Stimulated activated CD8-positive, alpha-beta memory T cell treated with anti-CD3 and anti-CD28 coated beads, Interleukin-12 subunit alpha, Interleukin-12 subunit beta, amount 100 ng/mL, for 1 hour (primary cell): Measurements from ENCODE around the gene SRCIN1.

Source experiments
- DNase-seq: peaks from one replicate; pipeline ENCODE4 v3.0.0-alpha.2; 2020; ENCODE audit warnings: low read depth

Gene SRCIN1

DNA sequence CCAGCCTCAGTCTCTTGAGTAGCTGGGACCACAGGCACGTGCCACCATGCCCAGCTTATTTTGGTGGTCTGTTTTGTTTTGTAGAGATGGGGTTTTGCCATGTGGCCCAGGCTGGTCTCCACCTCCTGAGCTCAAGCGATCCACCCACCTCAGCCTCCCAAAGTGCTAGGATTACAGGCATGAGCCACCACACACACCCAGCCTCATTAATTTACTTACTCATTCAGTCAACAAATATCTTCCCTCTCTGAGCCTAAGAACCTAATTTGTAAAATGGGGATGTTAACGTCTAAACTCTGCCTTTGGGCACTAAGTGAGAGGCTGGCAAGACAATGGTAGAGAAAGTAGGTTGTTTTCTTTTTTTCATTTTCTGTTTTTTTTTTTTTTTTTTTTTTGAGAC, 22.6 kb downstream of the SRCIN1 start:
- no peak for DNase-seq

DNA sequence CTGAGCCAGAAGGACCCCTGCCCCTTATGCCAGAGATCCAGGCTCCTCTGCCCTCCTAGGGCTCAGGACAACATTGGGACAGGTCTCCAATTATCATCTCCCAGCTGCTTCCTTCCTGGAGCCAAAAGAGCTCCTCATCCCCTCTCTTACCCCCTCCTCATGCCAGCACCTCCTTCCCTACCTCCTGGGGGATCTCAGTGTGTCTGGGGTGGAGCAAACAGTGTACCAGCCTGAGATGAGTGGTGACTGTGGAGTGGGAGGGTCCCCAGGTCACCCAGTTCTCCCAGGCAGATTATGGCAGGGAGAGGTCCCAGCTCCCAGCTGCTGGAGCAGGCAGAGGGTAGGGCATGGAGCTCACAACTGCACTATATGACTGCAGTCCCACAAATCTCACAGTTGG, 23.7 kb downstream of the SRCIN1 start:
- no peak for DNase-seq

DNA sequence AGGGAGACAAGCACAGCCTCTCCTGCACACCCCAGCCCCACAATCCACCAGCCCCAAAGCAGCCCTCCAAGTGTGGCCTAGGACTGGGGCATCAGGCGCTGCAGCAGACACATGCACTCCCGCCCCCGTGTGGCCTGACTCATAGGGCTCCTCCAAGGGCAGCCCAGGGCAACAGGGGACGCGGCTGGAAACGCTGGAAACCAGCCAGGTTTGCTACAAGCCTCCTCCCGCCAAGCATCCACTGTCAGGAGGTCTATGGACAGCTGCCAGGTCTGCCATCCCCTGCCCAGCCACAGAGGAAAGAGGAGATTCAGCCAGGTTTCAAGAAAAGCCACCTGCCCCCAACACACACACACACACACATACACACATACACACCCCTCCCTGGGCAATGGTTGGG, 25.8 kb downstream of the SRCIN1 start:
- no peak for DNase-seq

DNA sequence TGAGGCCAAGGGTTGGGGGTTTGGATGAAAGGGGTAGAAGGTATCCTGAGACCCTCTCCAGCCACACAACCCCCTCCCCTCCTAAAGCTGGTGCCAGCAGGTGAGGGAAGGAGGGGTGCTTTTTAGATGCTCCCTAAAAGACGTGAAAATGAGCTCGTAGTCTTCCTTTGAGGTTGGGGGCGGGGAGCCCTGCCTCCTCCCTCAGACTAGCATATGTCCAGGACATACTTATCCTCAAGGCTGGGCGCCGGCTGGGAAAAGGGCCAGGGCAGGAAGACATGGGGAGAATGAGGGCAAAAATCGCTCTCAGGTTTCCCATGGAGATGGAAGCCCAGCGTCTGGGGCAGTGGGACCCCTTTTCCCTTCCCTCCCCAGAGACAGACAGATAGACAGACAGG, 26.7 kb downstream of the SRCIN1 start:
- no peak for DNase-seq

DNA sequence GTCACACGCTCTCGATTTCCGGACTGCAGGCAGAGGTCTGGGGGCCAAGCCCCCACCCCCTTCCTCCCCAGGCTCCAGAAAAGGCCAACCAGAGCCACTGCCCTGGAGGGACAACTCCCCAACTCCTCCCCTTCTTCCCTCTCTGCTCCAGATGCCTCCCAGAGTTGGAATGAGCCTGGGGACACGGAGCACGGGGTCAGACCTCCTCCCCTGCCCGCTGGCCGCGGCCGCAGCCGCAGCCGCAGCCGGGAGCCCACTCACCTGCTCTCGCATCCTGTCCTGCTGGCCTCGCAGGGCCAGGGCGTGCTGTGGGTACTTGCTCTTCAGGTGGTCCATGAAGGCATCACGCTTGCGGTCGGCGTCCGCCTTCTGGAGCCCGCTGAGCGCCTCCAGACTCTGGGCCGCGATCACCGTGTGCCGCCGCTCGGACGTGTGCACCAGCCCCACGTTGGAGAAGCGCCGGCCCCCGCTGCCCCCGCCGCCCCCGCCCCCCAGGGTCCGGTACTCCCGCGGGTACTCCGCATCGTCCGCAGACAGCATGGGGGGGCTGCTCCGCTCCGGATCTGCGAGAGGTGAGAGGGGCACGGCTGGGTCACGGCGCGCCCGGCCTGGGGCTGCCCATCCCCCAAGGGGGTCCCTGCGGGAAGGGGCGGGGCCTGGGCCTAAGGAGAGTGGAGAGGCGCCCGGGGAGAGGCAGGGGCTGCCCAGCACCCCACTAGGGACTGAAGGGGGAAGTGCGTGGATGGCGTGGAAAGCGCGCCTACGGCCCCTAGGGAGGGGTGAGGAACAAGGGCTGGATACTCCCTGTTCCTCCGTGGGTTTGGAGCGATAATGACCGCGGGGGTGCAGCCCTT, 27.3 kb downstream of the SRCIN1 start:
- no peak for DNase-seq

DNA sequence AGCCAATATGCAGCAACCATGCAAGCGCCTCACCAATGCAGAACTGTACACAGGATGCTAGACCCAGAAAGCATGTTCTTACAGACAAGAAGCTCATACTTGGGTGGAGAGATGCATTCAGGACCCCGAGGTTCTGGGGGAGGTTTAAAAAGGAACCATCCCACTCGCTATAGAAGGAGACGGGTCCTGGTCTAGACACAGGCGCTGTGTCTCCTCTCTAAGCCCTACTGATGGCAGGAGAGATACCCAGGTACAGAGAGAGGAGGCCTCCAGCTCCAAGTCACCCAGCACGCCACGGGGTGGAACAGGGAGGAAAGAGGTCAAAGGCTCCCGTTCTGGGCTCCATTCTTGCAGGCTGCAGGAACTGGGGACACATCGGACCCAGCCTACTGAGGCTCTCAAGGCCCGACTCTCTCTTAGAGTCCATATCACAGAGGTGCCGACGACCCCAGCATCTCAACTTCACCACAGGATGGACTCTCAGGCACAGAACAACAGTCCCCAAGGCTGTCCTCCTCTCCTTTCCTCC, 28.0 kb downstream of the SRCIN1 start:
- no peak for DNase-seq

DNA sequence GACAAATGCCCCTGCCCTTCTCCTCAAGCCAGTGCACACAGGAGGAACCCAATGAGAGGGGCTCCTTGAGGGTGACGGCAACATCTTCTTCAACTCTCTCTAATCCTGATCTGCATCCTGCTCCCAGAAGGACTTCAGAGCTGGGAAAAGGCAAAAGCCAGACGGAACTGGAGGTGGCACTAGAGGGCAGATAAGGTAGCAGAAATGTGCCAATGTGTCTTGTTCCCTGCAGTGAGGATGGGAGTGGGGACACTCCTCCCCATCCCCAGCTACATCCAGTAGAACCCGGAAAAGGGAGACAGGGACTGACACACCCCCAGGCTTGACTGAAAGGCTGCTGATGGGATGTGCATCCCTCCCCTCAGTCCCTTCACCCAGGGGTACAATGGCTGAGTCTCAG, 28.5 kb downstream of the SRCIN1 start:
- no peak for DNase-seq

DNA sequence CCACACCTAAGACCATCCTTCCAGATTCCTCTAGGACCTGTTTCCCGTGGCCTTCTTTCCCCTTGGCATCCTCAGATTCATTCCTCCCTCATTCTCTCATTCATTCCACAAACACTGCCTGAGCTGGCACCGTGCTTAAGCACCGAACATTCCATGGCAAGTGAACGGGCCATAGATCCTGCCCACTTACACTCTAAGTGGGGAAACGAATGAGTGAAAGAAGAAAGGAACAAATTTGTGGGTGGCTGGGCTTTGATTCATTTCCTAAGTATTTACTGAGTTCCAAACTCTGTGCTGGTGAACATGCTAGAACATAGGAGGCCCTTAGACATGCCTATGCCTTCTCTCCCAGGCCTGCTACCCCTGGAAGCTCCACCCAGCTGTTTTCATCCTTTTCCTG, 30.0 kb downstream of the SRCIN1 start:
- DNase-seq = no peak

DNA sequence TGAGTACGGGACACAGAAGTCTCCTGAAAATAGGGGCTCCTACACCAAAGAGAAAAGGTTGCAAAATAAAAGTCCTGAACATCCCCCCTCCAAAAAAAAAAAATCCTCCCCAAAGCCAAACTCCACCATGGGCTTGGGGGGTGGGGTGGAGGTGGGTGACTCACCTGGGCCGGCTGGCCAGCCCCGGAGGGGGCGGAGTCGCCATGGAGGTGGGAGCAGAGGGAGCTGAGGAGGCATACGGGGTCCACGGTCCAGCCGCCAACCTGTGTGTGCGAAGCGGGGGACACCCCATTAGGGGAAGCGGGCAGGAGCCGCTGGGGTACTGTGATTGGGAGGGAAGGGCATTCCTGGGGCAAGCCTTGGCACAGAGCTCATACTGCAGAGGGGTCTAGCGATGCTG, 31.0 kb downstream of the SRCIN1 start:
- no peak for DNase-seq

DNA sequence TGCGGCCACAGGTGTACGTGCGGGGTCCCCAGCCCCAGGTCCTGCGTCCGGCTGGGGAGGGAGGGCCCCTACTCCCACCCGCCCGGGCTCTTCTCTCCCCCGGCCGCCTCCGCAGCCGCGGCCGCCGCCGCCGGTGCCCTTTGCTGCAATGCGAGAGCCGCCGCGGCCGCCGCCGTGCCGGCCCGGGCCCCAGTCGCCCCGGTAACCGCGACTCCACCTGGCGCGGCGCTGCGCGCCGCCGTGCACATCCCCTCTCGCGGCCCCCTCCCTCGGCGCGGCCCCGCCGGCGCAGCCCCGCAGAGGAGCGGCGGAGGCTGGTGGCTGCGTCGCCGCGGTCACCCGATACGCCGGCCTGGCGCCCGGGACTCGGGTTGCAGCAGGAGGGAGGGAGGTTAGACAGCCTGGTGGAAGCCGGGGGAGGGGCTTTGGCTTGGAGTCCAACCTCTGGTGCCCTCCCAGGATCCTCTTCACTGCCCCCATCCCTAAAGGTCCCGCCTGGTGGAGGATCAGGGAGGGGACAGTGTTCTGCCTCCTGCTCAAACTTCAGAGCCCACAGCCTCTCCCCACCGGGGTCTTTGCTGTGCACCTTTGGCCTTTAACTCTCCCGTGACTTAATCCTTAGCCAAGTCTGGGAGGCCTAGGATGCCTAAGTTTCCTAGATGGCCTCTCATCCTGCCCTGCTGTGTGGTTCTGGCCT, 32.9 kb downstream of the SRCIN1 start:
- no peak for DNase-seq

DNA sequence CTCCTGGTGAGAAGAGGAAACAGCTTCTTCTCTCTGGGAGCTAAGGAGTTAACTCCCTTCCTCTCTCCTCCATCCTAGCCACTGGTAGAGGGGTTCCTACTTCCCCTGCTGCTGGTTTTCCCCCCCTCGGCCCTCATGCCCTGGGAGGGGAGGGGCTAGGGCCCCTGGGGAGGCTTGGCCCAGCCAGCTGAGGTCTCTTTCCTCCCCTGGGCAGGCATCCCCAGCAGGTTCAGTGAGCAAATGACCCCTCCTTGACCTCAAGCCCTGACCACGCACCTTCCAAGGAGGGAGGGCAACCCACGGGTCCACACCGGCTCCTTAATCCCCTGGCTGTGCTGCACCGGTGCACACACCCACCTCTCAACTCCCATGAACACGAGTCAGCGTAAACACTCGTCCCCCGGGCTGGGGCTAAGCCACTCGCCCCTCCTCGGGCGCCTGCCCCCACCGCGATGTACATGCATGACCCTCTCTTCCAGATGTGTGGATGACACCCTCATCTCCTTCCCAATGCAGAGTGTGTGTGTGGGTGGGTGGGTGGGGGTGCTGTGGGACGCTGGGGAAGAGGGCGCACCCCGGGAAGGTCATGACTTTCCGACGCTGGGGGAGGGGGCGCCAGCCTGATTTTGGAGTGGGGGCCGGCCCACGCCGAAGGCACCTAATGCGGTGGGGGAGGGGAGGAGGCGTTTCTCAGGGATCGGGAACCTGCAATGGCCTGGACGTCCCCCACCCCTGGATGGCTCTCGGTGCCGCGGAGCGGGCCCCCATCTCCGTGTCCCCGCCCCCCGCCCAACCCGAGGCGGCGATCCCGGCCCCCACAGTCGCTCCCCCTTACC, 33.7 kb downstream of the SRCIN1 start:
- no peak for DNase-seq

DNA sequence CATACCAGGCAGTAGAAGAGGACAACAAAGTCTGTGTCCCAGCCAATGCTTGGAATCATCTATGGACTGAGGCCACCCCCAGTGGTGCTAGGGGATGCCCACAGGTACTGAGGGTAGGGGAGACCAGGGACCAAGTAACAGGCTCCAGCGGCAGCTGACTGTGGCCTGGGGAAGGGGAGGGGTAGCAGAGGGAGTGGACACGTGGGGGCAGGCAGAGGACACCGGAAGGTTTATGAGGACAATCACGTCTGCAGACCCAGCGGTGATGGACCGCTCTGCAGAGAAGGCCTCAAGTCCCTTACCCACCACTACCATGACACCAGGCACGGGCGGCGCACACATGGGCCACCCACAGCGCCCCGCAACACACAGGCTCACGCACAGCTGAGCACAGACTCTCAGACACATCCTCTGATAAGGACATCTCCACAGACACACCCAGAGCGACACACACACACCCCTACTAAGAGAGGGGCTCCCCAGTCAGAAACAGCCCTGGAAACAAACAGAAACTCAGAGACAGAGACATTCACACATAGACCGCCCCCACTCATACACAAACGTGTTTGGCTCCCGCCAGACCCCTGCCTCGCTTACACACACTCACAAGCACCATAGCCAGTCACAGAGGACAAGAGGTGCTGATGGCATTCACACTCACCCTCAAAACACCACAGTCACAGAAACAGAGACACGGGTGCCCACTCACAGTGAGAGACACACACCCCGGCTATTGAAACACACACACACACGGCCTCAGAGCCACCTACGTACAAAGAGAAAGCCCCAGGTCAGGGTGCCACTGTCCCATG, 35.8 kb downstream of the SRCIN1 start:
- no peak for DNase-seq

DNA sequence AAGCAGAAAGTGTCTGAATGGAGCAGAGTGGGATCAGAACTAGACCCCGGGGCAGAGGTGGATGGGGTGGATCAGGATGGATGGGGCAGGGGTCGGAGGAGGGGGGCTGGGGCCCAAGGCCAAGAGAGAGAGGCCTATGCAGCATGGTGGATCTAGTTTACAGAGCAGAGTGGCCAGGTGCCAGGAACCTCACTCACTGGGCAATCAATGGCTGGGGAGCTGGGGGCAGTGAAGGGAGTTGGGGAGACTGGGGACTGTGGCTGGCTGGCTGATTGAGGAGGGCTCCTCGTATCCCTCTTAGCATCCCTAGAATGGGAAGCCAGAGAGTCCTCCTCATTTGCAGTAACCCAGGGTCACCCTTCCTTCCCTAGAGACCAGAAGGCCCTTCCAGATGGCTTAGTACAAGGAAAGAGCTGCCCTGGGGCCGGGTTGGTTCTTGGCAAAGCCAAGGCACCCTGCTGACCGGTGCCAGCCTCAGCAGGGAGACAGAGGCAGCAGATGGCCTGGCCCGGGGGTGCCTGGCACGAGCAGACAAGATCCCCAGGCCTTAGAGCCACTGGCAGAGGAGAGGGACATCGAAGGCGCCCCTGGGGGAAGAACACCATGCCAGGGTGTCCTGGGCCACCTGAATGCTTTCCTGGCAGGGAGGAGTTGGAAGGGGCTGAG, 36.8 kb downstream of the SRCIN1 start:
- no peak for DNase-seq

DNA sequence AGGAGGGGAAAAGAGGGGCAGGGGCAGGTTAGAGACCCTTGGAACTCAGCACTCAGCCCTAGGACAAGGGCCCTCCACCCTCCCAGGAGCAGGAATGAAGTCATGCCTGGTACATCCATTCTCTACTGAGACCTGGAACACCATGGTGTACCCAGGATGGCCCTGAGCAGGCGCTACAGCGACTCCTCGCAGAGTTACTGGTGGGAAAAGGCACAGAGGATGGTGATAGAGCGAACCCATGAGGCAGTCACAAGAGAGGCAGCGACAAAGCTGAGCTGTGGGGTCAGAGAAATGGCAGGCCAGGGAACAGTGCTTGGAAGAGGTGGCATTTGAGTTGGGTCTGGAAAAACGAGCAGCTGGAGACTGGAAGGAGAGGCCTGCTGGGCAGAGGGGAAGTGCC, 37.5 kb downstream of the SRCIN1 start:
- DNase-seq = no peak

DNA sequence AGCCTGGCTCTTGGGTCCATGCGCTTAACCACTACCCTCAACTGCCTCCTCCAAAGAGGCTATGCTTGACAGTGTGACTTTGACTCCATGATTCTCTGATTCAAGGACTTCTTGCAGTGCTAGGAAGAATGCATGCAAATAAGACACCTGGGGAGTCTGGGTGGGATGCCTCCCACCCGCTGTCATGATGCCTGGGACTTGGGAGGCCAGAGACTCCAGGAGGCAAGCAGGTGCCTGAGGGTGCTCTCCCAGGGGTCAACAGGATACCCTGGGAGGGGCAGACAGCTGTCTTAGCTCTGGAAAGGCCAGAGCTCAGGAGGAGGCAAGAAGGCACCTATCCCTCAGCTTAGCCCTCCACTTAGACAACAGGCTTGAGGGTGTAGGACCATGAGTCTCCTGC, 38.4 kb downstream of the SRCIN1 start:
- DNase-seq = no peak

DNA sequence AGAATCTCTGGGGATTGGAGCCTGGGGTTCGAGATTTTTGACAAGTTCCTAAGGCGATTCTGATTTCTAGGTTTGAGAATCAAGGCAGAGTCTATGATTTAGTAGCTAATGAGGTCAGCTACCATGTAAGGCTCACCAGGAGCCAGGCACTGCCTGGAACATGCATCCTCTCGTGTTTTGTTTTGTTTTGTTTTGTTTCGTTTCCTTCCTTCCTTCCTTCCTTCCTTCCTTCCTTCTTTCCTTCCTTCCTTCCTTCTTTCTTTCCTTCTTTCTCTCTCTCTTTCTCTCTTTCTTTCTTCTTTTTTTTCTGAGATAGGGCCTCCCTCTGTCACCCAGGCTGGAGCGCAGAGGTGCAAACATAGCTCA, 39.1 kb downstream of the SRCIN1 start:
- DNase-seq = no peak

DNA sequence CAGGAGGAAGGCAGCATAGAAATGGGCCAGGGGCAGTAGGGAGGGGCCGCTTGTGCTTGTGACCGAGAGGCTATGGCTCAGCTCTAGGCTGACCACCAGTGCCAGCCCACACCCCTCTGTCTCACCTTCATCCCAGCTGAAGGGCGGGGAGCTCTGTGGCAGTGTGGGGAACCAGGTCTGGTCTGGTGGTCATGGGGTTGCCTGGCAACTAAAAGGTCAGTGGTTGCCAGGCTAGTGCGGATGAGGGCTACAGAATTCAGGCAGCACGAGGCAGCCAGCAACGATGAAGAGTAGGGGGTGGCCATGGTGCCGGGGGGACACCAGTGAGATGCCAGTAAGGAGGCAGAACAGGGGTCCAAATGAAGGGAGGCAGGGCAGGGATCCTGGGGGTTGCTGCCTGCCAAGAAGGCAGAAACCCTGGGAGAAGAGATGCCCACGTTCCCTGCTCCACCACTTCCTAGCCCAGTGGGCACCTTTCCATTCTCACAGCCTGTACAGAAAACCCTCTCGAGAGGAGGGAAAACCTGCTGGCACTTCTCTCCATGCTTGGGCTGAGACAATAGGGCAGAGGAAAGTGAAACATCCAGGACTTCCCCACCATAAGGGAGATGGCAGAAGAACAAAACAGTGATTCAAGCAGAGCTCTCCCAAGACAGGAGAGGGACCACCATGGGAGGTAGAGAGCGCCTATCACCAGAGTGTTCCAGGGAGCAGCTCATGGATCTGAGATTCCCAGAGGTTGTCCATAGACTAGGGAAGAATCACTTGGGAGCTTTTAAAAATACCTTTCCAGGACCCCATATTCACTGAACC, 39.7 kb downstream of the SRCIN1 start:
- DNase-seq = no peak

DNA sequence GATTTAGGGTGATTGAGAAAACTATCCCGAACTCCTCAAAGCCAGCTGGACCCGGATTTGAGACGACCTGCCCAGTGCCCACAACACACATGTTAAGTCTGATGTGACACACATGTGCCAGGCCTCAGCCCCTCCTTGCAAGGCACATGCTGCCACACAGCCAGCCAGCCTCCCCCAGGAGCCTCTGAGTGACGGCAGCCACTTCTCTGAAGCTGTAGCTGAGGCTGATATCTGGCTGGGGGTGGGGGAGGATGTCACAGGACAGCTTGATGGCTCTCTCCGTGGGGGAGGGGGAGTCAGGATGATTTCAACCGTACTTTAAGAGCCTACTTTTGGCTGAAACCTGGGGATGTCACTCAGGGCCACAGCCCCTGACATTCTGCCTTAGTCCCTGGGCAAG, 40.9 kb downstream of the SRCIN1 start:
- no peak for DNase-seq

DNA sequence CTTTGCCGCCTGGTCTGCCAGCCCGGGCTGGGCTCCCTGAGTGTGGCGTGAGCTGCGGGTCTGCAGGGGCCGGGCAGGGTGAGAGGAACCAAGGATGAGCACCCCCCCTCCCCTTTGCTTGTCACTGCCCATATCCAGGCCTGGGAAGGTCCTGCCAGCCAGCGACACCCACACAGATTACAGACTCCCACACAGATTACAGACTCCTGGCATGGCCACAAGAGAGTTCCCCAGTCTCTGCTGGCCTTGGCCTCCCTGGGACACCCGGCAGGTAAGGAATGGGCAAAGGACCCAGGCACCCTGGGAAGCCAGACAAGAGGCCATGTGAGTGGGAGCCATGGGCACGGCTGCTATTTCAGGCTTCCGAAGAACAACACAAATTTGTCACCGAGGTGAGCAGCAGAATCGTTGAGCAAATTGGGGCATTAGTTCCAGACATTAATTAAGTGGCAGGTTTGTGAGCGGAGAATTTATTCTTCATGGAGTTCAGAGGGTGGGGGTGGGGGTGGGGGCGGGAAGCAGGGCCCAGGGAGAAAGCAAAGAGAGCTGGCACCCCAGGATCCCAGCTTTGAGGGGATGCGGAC, 41.4 kb downstream of the SRCIN1 start:
- no peak for DNase-seq
